OCI-LY3 (cell line): Measurements from ENCODE around the gene AASDHPPT.
A peak's percentile ranks its signal among the peaks of the same experiment; 100 is the strongest.

Source experiments
- H2AFZ ChIP-seq: fragments of 200-600, 300-600 bp; shearing (Covaris generic); 2 replicates; pipeline ENCODE4 v1.6.0; 2014; ENCODE audit warnings: antibody characterized with exemption, low read depth, low read length
- H3K27ac ChIP-seq: fragments of 200-600, 300-600 bp; sonication (generic); 2 replicates; pipeline ENCODE4 v1.5.1; 2014; ENCODE audit warnings: mild to moderate bottlenecking, low read length, moderate library complexity, mixed read lengths
- H3K27me3 ChIP-seq: fragments of 200-600, 300-600 bp; sonication (generic); 2 replicates; pipeline ENCODE4 v1.6.1; 2014; ENCODE audit warnings: low read depth, low read length, mixed read lengths
- H3K36me3 ChIP-seq: fragments of 200-600, 300-600 bp; sonication (generic); replicated peaks from 2 replicates; pipeline ENCODE3; 2014; ENCODE audit warnings: low read depth, low read length, mixed read lengths
- H3K4me1 ChIP-seq: fragments of 300-600, 200-600 bp; sonication (generic); 2 replicates; pipeline ENCODE4 v1.6.1; 2014; ENCODE audit warnings: low read length, mixed read lengths
- H3K4me2 ChIP-seq: fragments of 200-600, 300-600 bp; sonication (generic); 2 replicates; pipeline ENCODE4 v1.6.1; 2014; ENCODE audit warnings: low read length, mixed read lengths
- H3K4me3 ChIP-seq: fragments of 300-600, 200-600 bp; sonication (generic); 2 replicates; pipeline ENCODE4 v1.5.1; 2014; ENCODE audit warnings: antibody characterized with exemption, mild to moderate bottlenecking, low read length, moderate library complexity
- H3K79me2 ChIP-seq: fragments of 300-600, 200-600 bp; shearing (Covaris generic); 2 replicates; pipeline ENCODE4 v1.6.1; 2014; ENCODE audit warnings: mild to moderate bottlenecking, low read length, mixed read lengths
- H3K9ac ChIP-seq: fragments of 300-600, 200-600 bp; shearing (Covaris generic); 2 replicates; pipeline ENCODE4 v1.6.0; 2014; ENCODE audit warnings: mild to moderate bottlenecking, low read length, moderate library complexity
- H3K9me3 ChIP-seq: fragments of 200-600, 300-600 bp; shearing (Covaris generic); 2 replicates; pipeline ENCODE4 v1.6.1; 2014; ENCODE audit warnings: low read length, mixed read lengths; ENCODE audit not compliant: insufficient read depth
- H4K20me1 ChIP-seq: fragments of 200-600, 300-600 bp; sonication (generic); 2 replicates; pipeline ENCODE4 v1.6.1; 2016; ENCODE audit warnings: low read length, mixed read lengths; ENCODE audit not compliant: insufficient read depth
- EZH2phosphoT487 ChIP-seq: fragments of 200-600 bp; shearing (Covaris generic); IDR thresholded peaks from 2 replicates; pipeline ENCODE4 v1.6.1; 2018; ENCODE audit warnings: antibody characterized with exemption, mixed run types, low read depth
- TF ChIP-seq, protein P1 (sequence below): fragments of 200-600, 300-600 bp; sonication (generic); IDR thresholded peaks from 2 replicates; pipeline ENCODE4 v1.5.1; 2014; ENCODE audit warnings: antibody characterized with exemption, low read length, low read depth

Gene AASDHPPT

DNA sequence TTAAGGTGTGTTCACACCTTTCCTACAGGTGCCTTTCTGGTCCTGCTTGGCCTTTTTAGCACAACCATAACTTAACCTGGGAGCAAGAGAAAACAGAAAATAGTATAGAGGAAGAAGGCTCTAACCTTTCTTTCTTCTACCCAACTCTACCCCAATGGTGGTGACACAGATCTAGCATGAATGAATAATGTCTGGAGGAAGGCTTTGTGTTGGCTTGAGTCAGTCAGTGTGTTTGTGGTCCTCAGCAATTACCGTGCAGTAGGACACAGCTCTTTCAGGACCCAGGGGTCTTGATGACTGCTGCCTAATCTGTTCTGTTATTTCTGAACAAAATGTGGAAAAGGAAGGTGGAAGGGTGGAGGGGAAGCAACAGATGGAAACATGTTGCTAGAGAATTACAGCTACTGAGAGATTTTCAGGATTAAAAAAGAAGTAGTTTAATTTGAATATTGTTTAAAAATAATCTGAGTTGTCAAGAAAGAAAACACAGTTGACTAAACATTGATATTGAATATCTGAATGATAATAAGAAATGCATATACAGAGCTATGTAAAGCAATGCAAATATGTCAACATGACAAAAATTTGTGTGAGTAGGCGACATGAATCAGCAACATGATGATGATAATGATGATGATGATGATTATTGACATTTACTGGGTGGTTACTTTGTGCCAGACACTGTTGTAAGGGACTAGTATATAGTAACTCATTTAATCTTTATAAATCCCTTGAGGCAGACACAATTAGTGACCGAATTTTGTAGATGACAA is 55.3 kb downstream of the AASDHPPT start:
- Histone ChIP-seq H3K4me2 (no peak overlapping the region), H4K20me1 (no peaks in the 10 kb centered on the region), H3K9me3 (no peaks in the 10 kb centered on the region), H3K79me2 (no peaks in the 10 kb centered on the region), H2AFZ (no peak overlapping the region), H3K4me1 (no peaks in the 10 kb centered on the region), H3K36me3 (no peaks in the 10 kb centered on the region), H3K9ac (no peak overlapping the region), H3K27me3 (no peaks in the 10 kb centered on the region), H3K27ac (no peak overlapping the region), H3K4me3 (no peak overlapping the region)
- TF ChIP-seq, protein P1, sequence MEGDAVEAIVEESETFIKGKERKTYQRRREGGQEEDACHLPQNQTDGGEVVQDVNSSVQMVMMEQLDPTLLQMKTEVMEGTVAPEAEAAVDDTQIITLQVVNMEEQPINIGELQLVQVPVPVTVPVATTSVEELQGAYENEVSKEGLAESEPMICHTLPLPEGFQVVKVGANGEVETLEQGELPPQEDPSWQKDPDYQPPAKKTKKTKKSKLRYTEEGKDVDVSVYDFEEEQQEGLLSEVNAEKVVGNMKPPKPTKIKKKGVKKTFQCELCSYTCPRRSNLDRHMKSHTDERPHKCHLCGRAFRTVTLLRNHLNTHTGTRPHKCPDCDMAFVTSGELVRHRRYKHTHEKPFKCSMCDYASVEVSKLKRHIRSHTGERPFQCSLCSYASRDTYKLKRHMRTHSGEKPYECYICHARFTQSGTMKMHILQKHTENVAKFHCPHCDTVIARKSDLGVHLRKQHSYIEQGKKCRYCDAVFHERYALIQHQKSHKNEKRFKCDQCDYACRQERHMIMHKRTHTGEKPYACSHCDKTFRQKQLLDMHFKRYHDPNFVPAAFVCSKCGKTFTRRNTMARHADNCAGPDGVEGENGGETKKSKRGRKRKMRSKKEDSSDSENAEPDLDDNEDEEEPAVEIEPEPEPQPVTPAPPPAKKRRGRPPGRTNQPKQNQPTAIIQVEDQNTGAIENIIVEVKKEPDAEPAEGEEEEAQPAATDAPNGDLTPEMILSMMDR, result no peak
- no peak for TF ChIP-seq EZH2phosphoT487

DNA sequence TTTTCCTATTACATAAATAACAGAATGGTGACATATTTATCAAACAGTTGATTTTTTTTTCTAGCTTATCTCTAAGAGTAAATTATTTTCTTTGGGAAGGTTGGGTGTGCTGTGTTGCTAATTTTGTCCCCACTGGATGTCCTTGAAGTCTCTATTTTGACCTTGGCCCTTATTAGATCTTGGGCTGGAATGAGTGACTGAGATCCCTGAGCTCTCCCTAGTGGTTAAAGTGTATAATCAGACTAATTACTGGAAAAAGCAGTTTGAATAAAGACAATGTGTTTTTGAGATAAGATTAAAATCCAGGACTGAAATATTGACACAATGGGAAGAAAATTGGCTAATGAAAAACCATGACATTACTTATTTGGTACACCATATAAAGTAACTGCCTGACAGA is 56.1 kb downstream of the AASDHPPT start:
- H3K36me3 ChIP-seq, result no peaks in the 10 kb centered on the region
- TF ChIP-seq EZH2phosphoT487, result no peak
- TF ChIP-seq, protein P1, result peak; percentile 36

DNA sequence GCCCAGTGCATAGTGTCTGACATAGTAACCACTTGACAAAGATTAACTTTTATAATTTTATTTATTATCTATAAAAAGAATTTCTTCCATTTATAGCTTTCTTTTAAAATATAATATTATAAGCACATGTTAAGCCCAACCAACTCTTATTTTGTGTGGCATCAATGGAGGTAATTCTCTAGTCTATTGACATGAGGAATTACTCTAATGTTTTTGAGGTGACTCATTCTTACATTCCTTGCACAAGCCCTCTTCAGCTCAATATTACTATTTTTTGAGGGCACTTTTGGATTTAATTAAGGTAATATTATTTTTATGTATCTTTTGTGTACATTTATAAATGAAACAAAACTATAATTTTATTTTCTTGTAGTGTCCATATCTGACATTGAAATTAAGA is 59.6 kb downstream of the AASDHPPT start:
- Histone ChIP-seq H3K27me3 (no peaks in the 10 kb centered on the region), H3K36me3 (no peaks in the 10 kb centered on the region), H3K9me3 (no peaks in the 10 kb centered on the region), H3K9ac (no peak overlapping the region), H2AFZ (no peak overlapping the region), H3K4me2 (no peak overlapping the region), H3K4me1 (no peaks in the 10 kb centered on the region), H3K27ac (no peak overlapping the region), H3K4me3 (no peak overlapping the region), H3K79me2 (no peaks in the 10 kb centered on the region), H4K20me1 (no peaks in the 10 kb centered on the region)
- no peak for TF ChIP-seq EZH2phosphoT487
- TF ChIP-seq, protein P1, result no peak

More for the DNA sequence above, 56.1 kb downstream of the AASDHPPT start:
- no peaks in the 10 kb centered on the region for H3K27me3 ChIP-seq
- H3K4me2 ChIP-seq, result no peak overlapping the region
- H3K79me2 ChIP-seq, result no peaks in the 10 kb centered on the region
- no peaks in the 10 kb centered on the region for H4K20me1 ChIP-seq
- no peak overlapping the region for H3K4me3 ChIP-seq
- no peak overlapping the region for H3K27ac ChIP-seq
- no peak overlapping the region for H3K9ac ChIP-seq
- H3K9me3 ChIP-seq, result no peaks in the 10 kb centered on the region
- no peak overlapping the region for H2AFZ ChIP-seq
- H3K4me1 ChIP-seq, result no peaks in the 10 kb centered on the region

DNA sequence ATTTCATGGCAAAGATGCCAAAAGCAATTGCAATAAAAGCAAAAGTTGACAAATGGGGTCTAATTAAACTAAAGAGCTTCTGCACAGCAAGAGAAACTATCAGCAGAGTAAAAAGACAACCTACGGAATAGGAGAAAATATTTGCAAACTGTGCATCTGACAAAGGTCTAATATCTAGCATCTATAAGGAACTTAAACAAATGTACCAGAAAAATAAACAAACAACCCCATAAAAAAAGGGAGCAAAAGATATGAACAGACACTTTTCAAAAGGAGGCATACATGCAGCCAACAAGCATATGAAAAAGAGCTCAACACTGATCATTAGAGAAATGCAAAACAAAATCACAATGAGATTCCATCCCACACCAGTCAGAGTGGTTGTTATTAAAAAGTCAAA is 60.3 kb downstream of the AASDHPPT start:
- H3K4me1 ChIP-seq, result no peaks in the 10 kb centered on the region
- no peaks in the 10 kb centered on the region for H3K9me3 ChIP-seq
- no peaks in the 10 kb centered on the region for H3K36me3 ChIP-seq
- H3K4me2 ChIP-seq, result no peak overlapping the region
- H3K27me3 ChIP-seq, result no peaks in the 10 kb centered on the region
- H4K20me1 ChIP-seq, result no peaks in the 10 kb centered on the region
- H3K4me3 ChIP-seq, result no peak overlapping the region
- no peak overlapping the region for H3K9ac ChIP-seq
- H3K27ac ChIP-seq, result no peak overlapping the region
- no peak overlapping the region for H2AFZ ChIP-seq
- H3K79me2 ChIP-seq, result no peaks in the 10 kb centered on the region
- TF ChIP-seq, protein P1, result no peak
- no peak for TF ChIP-seq EZH2phosphoT487
